A673 (cell line): ENCODE data around the gene TYR.
"Not testable (repeated sequence)": the region's sequence is repeated elsewhere in the genome, so short reads cannot be mapped to it uniquely, and the experiment has no call there.

Experiments used
- CTCF ChIP-seq: fragments of 300-800, 200-600 bp; sonication (generic); conservative IDR thresholded peaks from 2 replicates; pipeline ENCODE4 v1.5.1; 2017; ENCODE audit warnings: low read depth, mild to moderate bottlenecking, antibody characterized with exemption, low read length, moderate library complexity, mixed read lengths
- EZH2 ChIP-seq: fragments of 200-600 bp; sonication (generic); IDR thresholded peaks from 2 replicates; pipeline ENCODE4 v1.6.1; 2017; ENCODE audit warnings: borderline replicate concordance, low read depth, mild to moderate bottlenecking, mixed read lengths, antibody characterized with exemption, low read length; ENCODE audit not compliant: poor library complexity, severe bottlenecking

GRCh38 chr11:89295023-89295422 is 117.3 kb downstream of the TYR start:
- not testable (repeated sequence) for TF ChIP-seq CTCF, EZH2
